HK-2 (cell line): Measurements from ENCODE around the gene SPDYE17.
"Not testable (repeated sequence)": the region's sequence is repeated elsewhere in the genome, so short reads cannot be mapped to it uniquely, and the experiment has no call there.

ENCODE experiments used
- DNase-seq: peaks from one replicate; pipeline ENCODE4 v3.0.0-alpha.2; 2018; ENCODE audit not compliant: unreplicated experiment

Gene SPDYE17

GRCh38 chr7:76972391-76972790 lies 59.8 kb downstream of the SPDYE17 start:
- not testable (repeated sequence) for DNase-seq
